GM23338 (cell line): Measurements from ENCODE around the gene SSR4. TPM values are rescaled to one million over a fixed set of nuclear protein-coding genes. Genes with fewer than 3 reads are reported as not detected.

Source experiments
- ATAC-seq: fragments of 200-7000 bp; cut with Tn5 transposase; 3 replicates; pipeline ENCODE4 v1.9.1; 2020
- DNase-seq: peaks from one replicate; pipeline ENCODE4 v3.0.0-alpha.2; 2015; ENCODE audit warnings: low spot score
- H2AFZ ChIP-seq: fragments of 200-600 bp; sonication (generic); 2 replicates; pipeline ENCODE4 v1.8.0; 2016; ENCODE audit warnings: antibody characterized with exemption, mild to moderate bottlenecking, moderate library complexity
- H3F3A ChIP-seq: fragments of 200-600 bp; sonication (generic); replicated peaks from 2 replicates; pipeline ENCODE4 v1.8.0; 2017; ENCODE audit warnings: antibody characterized with exemption, mixed run types, low read depth
- H3K27ac ChIP-seq: fragments of 200-600 bp; sonication (generic); 2 replicates; pipeline ENCODE4 v1.6.1; 2016; ENCODE audit warnings: low read depth
- H3K27me3 ChIP-seq: fragments of 200-600 bp; sonication (generic); 2 replicates; pipeline ENCODE4 v1.8.0; 2016; ENCODE audit warnings: mild to moderate bottlenecking, mixed run types, moderate library complexity; ENCODE audit not compliant: insufficient read depth
- H3K36me3 ChIP-seq: fragments of 200-600 bp; sonication (generic); 2 replicates; pipeline ENCODE4 v1.8.0; 2016; ENCODE audit warnings: mild to moderate bottlenecking; ENCODE audit not compliant: insufficient read depth
- H3K4me1 ChIP-seq: fragments of 200-600 bp; sonication (generic); 2 replicates; pipeline ENCODE4 v1.8.0; 2016; ENCODE audit warnings: mild to moderate bottlenecking, moderate library complexity; ENCODE audit not compliant: insufficient read depth
- H3K4me2 ChIP-seq: fragments of 200-600 bp; sonication (generic); 2 replicates; pipeline ENCODE4 v1.7.1; 2017; ENCODE audit warnings: mixed run types
- H3K4me3 ChIP-seq: fragments of 200-600 bp; sonication (generic); 2 replicates; pipeline ENCODE4 v1.6.1; 2016; ENCODE audit warnings: mixed run types
- H3K79me2 ChIP-seq: fragments of 200-600 bp; sonication (generic); replicated peaks from 2 replicates; pipeline ENCODE4 v1.8.0; 2017; ENCODE audit warnings: mild to moderate bottlenecking; ENCODE audit not compliant: insufficient read depth
- H3K9me2 ChIP-seq: fragments of 200-600 bp; sonication (generic); 2 replicates; pipeline ENCODE4 v1.8.0; 2017; ENCODE audit not compliant: insufficient read depth
- H4K20me1 ChIP-seq: fragments of 200-600 bp; sonication (generic); replicated peaks from 2 replicates; pipeline ENCODE4 v1.8.0; 2017; ENCODE audit warnings: mild to moderate bottlenecking; ENCODE audit not compliant: insufficient read depth
- H3K27ac Mint-ChIP-seq: 2 replicates; pipeline ENCODE4 v1.8.0; 2020; ENCODE audit warnings: inconsistent platforms, mild to moderate bottlenecking, moderate library complexity, mixed read lengths
- H3K27me3 Mint-ChIP-seq: 3 replicates; pipeline ENCODE4 v1.8.0; 2022; ENCODE audit warnings: low read depth, mild to moderate bottlenecking, moderate library complexity, mixed read lengths, inconsistent platforms; ENCODE audit not compliant: insufficient read depth, poor library complexity
- H3K36me3 Mint-ChIP-seq: 3 replicates; pipeline ENCODE4 v1.8.0; 2021; ENCODE audit warnings: low read depth, mild to moderate bottlenecking, inconsistent platforms, moderate library complexity, mixed read lengths
- H3K4me1 Mint-ChIP-seq: 3 replicates; pipeline ENCODE4 v1.8.0; 2020; ENCODE audit warnings: mild to moderate bottlenecking, inconsistent platforms, mixed read lengths
- H3K4me3 Mint-ChIP-seq: 3 replicates; pipeline ENCODE4 v1.8.0; 2021; ENCODE audit warnings: moderate library complexity, mild to moderate bottlenecking, inconsistent platforms, mixed read lengths
- H3K9me3 Mint-ChIP-seq: 3 replicates; pipeline ENCODE4 v1.8.0; 2020; ENCODE audit warnings: moderate library complexity, mild to moderate bottlenecking, inconsistent platforms, mixed read lengths
- CREB1 ChIP-seq: fragments of 250-450 bp; sonication (Bioruptor Pico); IDR thresholded peaks from 2 replicates; pipeline ENCODE4 v1.5.0; 2020; ENCODE audit warnings: low read depth, mild to moderate bottlenecking, moderate library complexity
- CTCF ChIP-seq, 2 experiments: fragments of 200-600 bp in 1 of 2; sonication (generic) in 1 of 2; conservative IDR thresholded peaks; 2 replicates each; pipeline versions ENCODE4 v1.5.1 to v1.6.1; 2016 to 2017; ENCODE audit warnings: antibody characterized with exemption in 2 of 2, low read depth in 2 of 2, mild to moderate bottlenecking in 2 of 2, moderate library complexity in 1 of 2
- ETS1 ChIP-seq: IDR thresholded peaks from 2 replicates; pipeline ENCODE4 v1.6.1; 2016; ENCODE audit warnings: antibody characterized with exemption
- EZH2 ChIP-seq: fragments of 200-600 bp; sonication (generic); IDR thresholded peaks from one replicate; pipeline ENCODE4 v1.8.0; 2017; ENCODE audit warnings: antibody characterized with exemption, mild to moderate bottlenecking, low read depth; ENCODE audit not compliant: unreplicated experiment
- EZH2phosphoT487 ChIP-seq: fragments of 200-600 bp; sonication (generic); IDR thresholded peaks from one replicate; pipeline ENCODE4 v1.8.1; 2018; ENCODE audit warnings: antibody characterized with exemption; ENCODE audit not compliant: unreplicated experiment
- JUNB ChIP-seq: IDR thresholded peaks from one replicate; pipeline ENCODE4 v1.6.1; 2016; ENCODE audit warnings: antibody characterized with exemption; ENCODE audit not compliant: unreplicated experiment
- STAT1 ChIP-seq: IDR thresholded peaks from one replicate; pipeline ENCODE4 v1.6.1; 2016; ENCODE audit warnings: antibody characterized with exemption; ENCODE audit not compliant: unreplicated experiment
- ZNF114 ChIP-seq: fragments of 250-450 bp; sonication (Bioruptor Pico); IDR thresholded peaks from 2 replicates; pipeline ENCODE4 v1.5.0; 2020; ENCODE audit warnings: mild to moderate bottlenecking, moderate library complexity
- ZNF331 ChIP-seq: fragments of 250-450 bp; sonication (Bioruptor Pico); IDR thresholded peaks from 2 replicates; pipeline ENCODE4 v1.5.0; 2020; ENCODE audit warnings: low read depth, mild to moderate bottlenecking, moderate library complexity
- ZNF462 ChIP-seq: fragments of 250-450 bp; sonication (Bioruptor Pico); IDR thresholded peaks from 2 replicates; pipeline ENCODE4 v1.5.0; 2020; ENCODE audit warnings: mild to moderate bottlenecking, moderate library complexity
- polyA plus RNA-seq: library from polyadenylated mRNA; unstranded; fragments of >200 nt; fragmentation: Nextera tagmentation; extraction: Ambion mirVana; gene quantifications from 2 replicates; pipeline ENCODE4 v1.2.1, GENCODE V29; 2016
- total RNA-seq: library from RNA; depleted of rRNA; stranded (reverse); fragments of >200 nt; shearing (Covaris generic); gene quantifications from 2 replicates; pipeline ENCODE4 v1.2.3, GENCODE V29; 2014
- TF ChIP-seq, protein P1 (sequence below): IDR thresholded peaks from one replicate; pipeline ENCODE4 v1.6.1; 2018; ENCODE audit warnings: antibody characterized with exemption; ENCODE audit not compliant: unreplicated experiment

SSR4 gene
- total and polyA plus RNA-seq, 2 experiments from 2014 or later: 107 to 352 TPM

GRCh38 chrX:153761863-153762262 lies 32.6 kb upstream of the SSR4 start (continued):
- TF ChIP-seq, protein P1, sequence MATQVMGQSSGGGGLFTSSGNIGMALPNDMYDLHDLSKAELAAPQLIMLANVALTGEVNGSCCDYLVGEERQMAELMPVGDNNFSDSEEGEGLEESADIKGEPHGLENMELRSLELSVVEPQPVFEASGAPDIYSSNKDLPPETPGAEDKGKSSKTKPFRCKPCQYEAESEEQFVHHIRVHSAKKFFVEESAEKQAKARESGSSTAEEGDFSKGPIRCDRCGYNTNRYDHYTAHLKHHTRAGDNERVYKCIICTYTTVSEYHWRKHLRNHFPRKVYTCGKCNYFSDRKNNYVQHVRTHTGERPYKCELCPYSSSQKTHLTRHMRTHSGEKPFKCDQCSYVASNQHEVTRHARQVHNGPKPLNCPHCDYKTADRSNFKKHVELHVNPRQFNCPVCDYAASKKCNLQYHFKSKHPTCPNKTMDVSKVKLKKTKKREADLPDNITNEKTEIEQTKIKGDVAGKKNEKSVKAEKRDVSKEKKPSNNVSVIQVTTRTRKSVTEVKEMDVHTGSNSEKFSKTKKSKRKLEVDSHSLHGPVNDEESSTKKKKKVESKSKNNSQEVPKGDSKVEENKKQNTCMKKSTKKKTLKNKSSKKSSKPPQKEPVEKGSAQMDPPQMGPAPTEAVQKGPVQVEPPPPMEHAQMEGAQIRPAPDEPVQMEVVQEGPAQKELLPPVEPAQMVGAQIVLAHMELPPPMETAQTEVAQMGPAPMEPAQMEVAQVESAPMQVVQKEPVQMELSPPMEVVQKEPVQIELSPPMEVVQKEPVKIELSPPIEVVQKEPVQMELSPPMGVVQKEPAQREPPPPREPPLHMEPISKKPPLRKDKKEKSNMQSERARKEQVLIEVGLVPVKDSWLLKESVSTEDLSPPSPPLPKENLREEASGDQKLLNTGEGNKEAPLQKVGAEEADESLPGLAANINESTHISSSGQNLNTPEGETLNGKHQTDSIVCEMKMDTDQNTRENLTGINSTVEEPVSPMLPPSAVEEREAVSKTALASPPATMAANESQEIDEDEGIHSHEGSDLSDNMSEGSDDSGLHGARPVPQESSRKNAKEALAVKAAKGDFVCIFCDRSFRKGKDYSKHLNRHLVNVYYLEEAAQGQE: no peak
- no peak for TF ChIP-seq ETS1

- peaks cover 5% of the 10 kb centered on the region; the same call in 2 of the 3 replicates for H3K4me1 Mint-ChIP-seq
- H3K4me1 ChIP-seq: no peaks in the 10 kb centered on the region
- ATAC-seq: no peak
- no peaks in the 10 kb centered on the region for H3F3A ChIP-seq
- no peaks in the 10 kb centered on the region for H3K36me3 ChIP-seq
- no peaks in the 10 kb centered on the region for H4K20me1 ChIP-seq
- H3K9me2 ChIP-seq: no peaks in the 10 kb centered on the region
- H3K79me2 ChIP-seq: no peaks in the 10 kb centered on the region
- H2AFZ ChIP-seq: no peak overlapping the region
- peaks cover 6% of the 10 kb centered on the region for H3K27me3 Mint-ChIP-seq
- DNase-seq: no peak
- H3K36me3 Mint-ChIP-seq: no peaks in the 10 kb centered on the region
- H3K9me3 Mint-ChIP-seq: no peaks in the 10 kb centered on the region
- H3K27ac Mint-ChIP-seq: no peak overlapping the region
- H3K4me3 ChIP-seq: no peak overlapping the region
- no peak overlapping the region for H3K27ac ChIP-seq
- no peak overlapping the region for H3K4me2 ChIP-seq
- no peak overlapping the region for H3K4me3 Mint-ChIP-seq
- no peaks in the 10 kb centered on the region for H3K27me3 ChIP-seq
- TF ChIP-seq ZNF331 (CRISPR knock-in tag) (no peak), ZNF462 (no peak), CTCF (conservative IDR thresholded peaks at IDR 0.05; ENCODE audit: low read depth in 2 of 2) (no peak), JUNB (no peak), ZNF114 (CRISPR knock-in tag) (no peak), CREB1 (CRISPR knock-in tag) (no peak), EZH2phosphoT487 (no peak), ETS1 (no peak), EZH2 (no peak), STAT1 (no peak)
Measured at GRCh38 chrX:153762626-153763173, 31.8 kb upstream of the SSR4 start.
